Measurements from ENCODE around the gene MGRN1. TPM values are rescaled to one million over a fixed set of nuclear protein-coding genes. Genes with fewer than 3 reads are reported as not detected.

MGRN1 gene
- total and polyA plus RNA-seq, 8 donors: 17.2 to 43.8 (median 30.8) TPM

DNA sequence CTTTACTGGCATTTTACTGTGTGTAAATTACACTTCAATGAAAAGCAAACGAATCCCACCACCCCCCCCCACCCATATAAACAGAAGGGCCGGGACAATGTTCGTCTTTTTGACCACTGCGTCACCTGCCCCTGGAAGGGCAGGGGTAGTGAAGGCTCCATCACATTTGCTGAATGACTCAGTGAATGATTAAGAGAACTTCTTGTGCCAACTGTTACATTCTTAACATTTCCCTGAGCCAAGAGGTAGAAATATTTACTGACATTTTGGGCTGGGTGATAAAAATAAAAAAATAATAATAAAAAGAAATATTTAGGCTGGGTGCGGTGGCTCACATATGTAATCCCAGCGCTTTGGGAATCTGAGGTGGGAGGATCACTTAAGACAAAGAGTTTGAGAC, 44.4 kb upstream of the MGRN1 start:
- no peak for FAIRE-seq
- Histone ChIP-seq H3K27ac (no peak overlapping the region), H3K36me3 (no peaks in the 10 kb centered on the region), H3K9me3 (no peaks in the 10 kb centered on the region), H3K4me3 (no peak overlapping the region), H3K27me3 (no peaks in the 10 kb centered on the region), H3K4me1 (no peaks in the 10 kb centered on the region)
- intact Hi-C loops (cut with DNase I): loop anchor here in 1 of 3 donors (10.0 kb wide), 1 partner anchor 65 kb away; no protein-coding TSS in a partner anchor
- ATAC-seq: peak in 2 of 4 donors; percentile 23 to 45
- WGBS, 2 donors: 34 to 43% methylated on average over 6 of the region's 6 CpGs
- no peak for DNase-seq
- no peak for TF ChIP-seq CTCF (IDR thresholded peaks at IDR 0.05)

DNA sequence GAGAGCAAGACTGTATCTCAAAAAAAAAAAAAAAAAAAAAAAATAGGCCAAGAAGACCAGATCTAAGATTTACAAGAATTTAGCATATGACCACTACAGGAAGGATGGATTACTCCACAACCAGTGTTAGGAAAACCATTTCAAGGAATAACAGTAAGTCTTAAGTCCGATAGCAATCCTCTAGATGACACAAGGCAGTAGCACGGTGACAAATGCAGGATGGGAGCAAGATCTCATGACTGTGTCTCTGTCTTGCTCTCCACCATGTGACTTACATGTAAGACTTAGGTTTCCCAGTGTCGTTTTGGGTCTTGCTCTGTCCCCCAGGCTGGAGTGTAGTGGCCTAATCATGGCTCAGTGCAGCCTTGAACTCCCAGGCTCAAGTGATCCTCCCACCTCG, 40.7 kb upstream of the MGRN1 start:
- intact Hi-C loops (cut with DNase I): loop anchor here in 1 of 3 donors (10.0 kb wide), 1 partner anchor 69 kb away; no protein-coding TSS in a partner anchor
- no peak for FAIRE-seq

GRCh38 chr16:4586291-4586690, 38.3 kb upstream of the MGRN1 start:
- WGBS, 2 donors: 61 to 69% methylated on average over 7 of the region's 7 CpGs
- Histone ChIP-seq H3K4me1 (no peaks in the 10 kb centered on the region), H3K4me3 (no peak overlapping the region), H3K27me3 (no peaks in the 10 kb centered on the region), H3K27ac (no peak overlapping the region), H3K9me3 (no peaks in the 10 kb centered on the region), H3K36me3 (no peaks in the 10 kb centered on the region)
- intact Hi-C loops (cut with DNase I): loop anchor here in 1 of 3 donors (10.0 kb wide), 1 partner anchor 71 kb away; no protein-coding TSS in a partner anchor
- FAIRE-seq (no peak), DNase-seq (no peak), ATAC-seq (no peak)
- no peak for TF ChIP-seq CTCF (IDR thresholded peaks at IDR 0.05)

More for the DNA sequence above, 40.7 kb upstream of the MGRN1 start:
- Histone ChIP-seq H3K4me1 (no peaks in the 10 kb centered on the region), H3K27me3 (no peaks in the 10 kb centered on the region), H3K27ac (no peak overlapping the region), H3K4me3 (no peak overlapping the region), H3K36me3 (no peaks in the 10 kb centered on the region), H3K9me3 (no peaks in the 10 kb centered on the region)
- no peak for TF ChIP-seq CTCF (IDR thresholded peaks at IDR 0.05)
- no peak for ATAC-seq
- no peak for DNase-seq
- 85 to 95% methylated on average over 4 of the region's 4 CpGs for WGBS, 2 donors

DNA sequence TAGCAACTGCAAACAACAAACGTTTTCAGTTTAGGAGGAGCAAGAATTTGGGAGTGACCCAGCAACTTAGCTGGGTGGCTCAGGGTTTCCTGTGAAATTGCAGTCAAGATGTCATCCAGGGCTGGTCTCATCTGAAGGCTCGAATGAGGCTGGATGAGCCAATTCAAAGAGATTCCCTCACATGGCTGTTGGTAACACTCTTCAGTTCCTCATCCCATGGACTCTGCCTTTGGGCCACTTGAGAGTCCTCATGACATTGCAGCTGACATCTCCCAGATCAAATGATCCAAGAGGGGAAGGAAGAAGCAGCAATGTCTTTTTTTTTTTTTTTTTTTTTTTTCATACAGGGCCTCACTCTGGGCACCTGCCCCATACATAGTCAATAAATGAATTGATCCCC, 36.2 kb upstream of the MGRN1 start:
- no peaks in the 10 kb centered on the region for H3K36me3 ChIP-seq
- no peak for FAIRE-seq
- 65 to 72% methylated on average over 2 of the region's 2 CpGs for WGBS, 2 donors
- H3K27me3 ChIP-seq: no peaks in the 10 kb centered on the region
- no peak for TF ChIP-seq CTCF (IDR thresholded peaks at IDR 0.05)
- DNase-seq: no peak
- no peak overlapping the region for H3K27ac ChIP-seq
- no peak for ATAC-seq
- no peak overlapping the region for H3K4me3 ChIP-seq
- intact Hi-C loops (cut with DNase I): loop anchor here in 1 of 3 donors (10.0 kb wide), 1 partner anchor 74 kb away; no protein-coding TSS in a partner anchor
- no peaks in the 10 kb centered on the region for H3K9me3 ChIP-seq
- H3K4me1 ChIP-seq: no peaks in the 10 kb centered on the region

GRCh38 chr16:4588961-4589360, 35.7 kb upstream of the MGRN1 start:
- Histone ChIP-seq H3K27ac (no peak overlapping the region), H3K36me3 (no peaks in the 10 kb centered on the region), H3K4me3 (no peak overlapping the region), H3K4me1 (no peaks in the 10 kb centered on the region), H3K9me3 (no peaks in the 10 kb centered on the region), H3K27me3 (no peaks in the 10 kb centered on the region)
- DNase-seq: no peak
- no peak for TF ChIP-seq CTCF (IDR thresholded peaks at IDR 0.05)
- no peak for FAIRE-seq
- intact Hi-C loops (cut with DNase I): loop anchor here in 1 of 3 donors (10.0 kb wide), 1 partner anchor 74 kb away; no protein-coding TSS in a partner anchor
- no peak for ATAC-seq
- 91 to 95% methylated on average over 6 of the region's 6 CpGs for WGBS, 2 donors

Measured in pancreas (tissue), 10 donors.